GM18526 (cell line): ENCODE data around the gene MAML3.

Source experiments
- POLR2A ChIP-seq: IDR thresholded peaks from 3 replicates; pipeline ENCODE4 v1.6.1; 2011; ENCODE audit not compliant: insufficient read length; ENCODE audit errors: extremely low read depth

The MAML3 gene

DNA sequence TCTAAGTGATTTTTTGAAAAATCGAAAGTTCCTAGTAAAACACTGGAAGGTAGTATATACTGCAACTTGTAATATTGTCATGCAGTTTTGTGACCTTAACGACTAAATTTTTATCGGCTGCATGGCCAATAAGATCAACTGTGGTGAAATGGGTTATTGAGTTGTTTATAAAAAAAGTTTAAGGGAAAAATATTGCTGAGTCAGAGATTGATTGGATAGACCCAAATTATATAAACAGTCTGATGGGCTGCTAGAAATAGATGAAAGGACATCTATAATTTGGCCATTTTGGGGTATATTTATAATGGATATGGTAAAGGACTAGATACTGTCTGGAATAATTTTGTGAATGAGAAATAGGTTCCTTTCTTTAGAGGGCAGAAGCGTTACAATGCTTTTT lies 432.2 kb downstream of the MAML3 start:
- TF ChIP-seq POLR2A: no peak

GRCh38 chr4:139720806-139721205 lies 433.2 kb downstream of the MAML3 start:
- TF ChIP-seq POLR2A: no peak

- no peak for TF ChIP-seq POLR2A
Measured at GRCh38 chr4:139719381-139720101, 434.4 kb downstream of the MAML3 start.

GRCh38 chr4:139718833-139719232 lies 435.2 kb downstream of the MAML3 start:
- TF ChIP-seq POLR2A: no peak

- no peak for TF ChIP-seq POLR2A
Measured at GRCh38 chr4:139718358-139718757, 435.6 kb downstream of the MAML3 start.

- no peak for TF ChIP-seq POLR2A
Measured at GRCh38 chr4:139715746-139716391, 438.1 kb downstream of the MAML3 start.

GRCh38 chr4:139712882-139713281 lies 441.1 kb downstream of the MAML3 start:
- no peak for TF ChIP-seq POLR2A

- TF ChIP-seq POLR2A: no peak
Measured at GRCh38 chr4:139711461-139711860, 442.5 kb downstream of the MAML3 start.

- TF ChIP-seq POLR2A: no peak
Measured at GRCh38 chr4:139710073-139710472, 443.9 kb downstream of the MAML3 start.

- TF ChIP-seq POLR2A: no peak
Measured at GRCh38 chr4:139709660-139710059, 444.3 kb downstream of the MAML3 start.

DNA sequence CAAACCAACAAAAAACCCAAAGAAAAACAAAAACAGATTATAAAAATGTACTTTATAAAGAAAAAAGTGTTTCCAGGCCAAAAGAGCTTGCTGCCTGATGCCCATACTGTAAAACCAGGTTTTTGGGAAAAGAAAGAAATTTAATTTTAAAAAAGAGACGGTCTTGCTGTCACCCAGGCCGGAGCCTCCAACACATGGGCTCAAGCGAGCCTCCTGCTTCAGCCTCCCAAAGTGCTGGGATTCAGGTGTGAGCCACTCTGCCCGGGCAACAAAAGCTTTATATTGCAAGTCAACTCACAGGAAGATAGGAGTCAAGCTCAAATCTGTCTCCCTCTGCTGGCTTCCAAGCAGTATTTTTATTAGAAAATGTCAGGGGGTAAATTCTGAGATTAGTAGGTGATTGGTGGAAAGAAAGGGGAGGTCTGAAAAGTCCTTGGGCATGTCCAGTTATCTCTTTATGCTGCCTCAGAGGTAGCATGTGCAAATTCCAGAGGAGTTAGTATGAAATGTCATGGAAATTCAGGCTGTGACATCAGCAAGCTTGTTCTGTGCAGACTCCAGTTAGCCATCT lies 449.0 kb downstream of the MAML3 start:
- TF ChIP-seq POLR2A: no peak

GRCh38 chr4:139700568-139700967 lies 453.4 kb downstream of the MAML3 start:
- no peak for TF ChIP-seq POLR2A

DNA sequence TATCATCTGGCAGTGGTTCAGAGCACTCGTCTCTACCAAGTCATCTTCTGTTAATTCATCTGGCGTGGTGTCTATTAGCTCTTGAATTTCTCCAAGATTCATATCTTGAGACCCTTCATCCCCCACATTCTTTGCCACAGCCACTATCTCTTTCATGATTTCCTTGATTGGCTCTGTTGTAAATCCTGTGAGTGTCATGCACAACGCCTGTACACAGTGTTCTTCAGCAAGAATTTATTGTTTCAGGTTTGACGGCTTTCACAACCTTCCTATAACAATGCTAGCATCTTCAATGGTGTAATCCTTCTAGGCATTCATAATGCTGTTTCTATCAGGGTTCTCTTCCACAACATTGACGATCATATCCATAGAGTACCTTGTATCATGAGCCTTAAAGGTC lies 457.5 kb downstream of the MAML3 start:
- no peak for TF ChIP-seq POLR2A

DNA sequence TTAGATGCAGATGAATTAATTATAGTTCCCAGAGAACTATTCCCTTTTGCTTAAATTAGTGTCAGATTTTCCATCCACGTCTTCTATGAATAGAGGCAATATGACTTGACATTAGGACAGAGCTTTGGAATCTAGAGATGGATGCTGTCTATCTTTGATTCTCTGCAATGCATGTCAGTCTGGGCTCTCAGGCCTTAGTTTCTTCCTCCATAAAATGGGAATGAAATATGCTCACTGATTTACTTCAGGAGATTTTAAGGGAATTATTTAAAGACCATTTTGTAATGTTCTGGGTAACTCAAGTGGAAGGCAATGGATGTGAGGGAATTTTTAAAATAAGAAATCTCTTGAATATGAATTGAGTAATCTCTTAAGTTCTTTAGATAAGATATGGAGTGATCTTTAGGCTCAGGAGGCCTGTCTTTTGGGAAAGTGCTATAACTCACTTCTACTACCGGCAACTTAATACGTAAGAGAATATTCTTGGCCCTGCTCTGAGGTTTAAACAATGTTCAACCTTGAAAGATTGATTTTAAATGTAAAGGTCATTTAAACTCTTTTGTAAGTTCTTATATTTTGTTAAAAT lies 459.4 kb downstream of the MAML3 start:
- TF ChIP-seq POLR2A: no peak

- TF ChIP-seq POLR2A: no peak
Measured at GRCh38 chr4:139692309-139693012, 461.5 kb downstream of the MAML3 start.
